HUES6 (cell line): ENCODE measurements around the gene MACROD1.

Source experiments
- H3K27ac ChIP-seq: 2 replicates; pipeline ENCODE4 v1.7.0; 2013; ENCODE audit warnings: low read depth, mild to moderate bottlenecking, low read length, inconsistent platforms
- H3K27me3 ChIP-seq: 2 replicates; pipeline ENCODE4 v1.6.1; 2013; ENCODE audit warnings: low read length; ENCODE audit not compliant: control insufficient read depth, insufficient read depth
- H3K36me3 ChIP-seq: 2 replicates; pipeline ENCODE4 v1.6.1; 2013; ENCODE audit warnings: low read length; ENCODE audit not compliant: control insufficient read depth, insufficient read depth
- H3K4me1 ChIP-seq: 2 replicates; pipeline ENCODE4 v1.6.1; 2013; ENCODE audit warnings: low read length; ENCODE audit not compliant: control insufficient read depth, insufficient read depth
- H3K4me3 ChIP-seq: 2 replicates; pipeline ENCODE4 v1.5.1; 2013; ENCODE audit warnings: low read depth, low read length
- H3K9ac ChIP-seq: one replicate; pipeline ENCODE4 v1.6.1; 2013; ENCODE audit warnings: mild to moderate bottlenecking, low read length
- H3K9me3 ChIP-seq: 2 replicates; pipeline ENCODE4 v1.6.1; 2013; ENCODE audit warnings: low read depth, low read length; ENCODE audit not compliant: control insufficient read depth, insufficient read depth

Gene MACROD1

DNA sequence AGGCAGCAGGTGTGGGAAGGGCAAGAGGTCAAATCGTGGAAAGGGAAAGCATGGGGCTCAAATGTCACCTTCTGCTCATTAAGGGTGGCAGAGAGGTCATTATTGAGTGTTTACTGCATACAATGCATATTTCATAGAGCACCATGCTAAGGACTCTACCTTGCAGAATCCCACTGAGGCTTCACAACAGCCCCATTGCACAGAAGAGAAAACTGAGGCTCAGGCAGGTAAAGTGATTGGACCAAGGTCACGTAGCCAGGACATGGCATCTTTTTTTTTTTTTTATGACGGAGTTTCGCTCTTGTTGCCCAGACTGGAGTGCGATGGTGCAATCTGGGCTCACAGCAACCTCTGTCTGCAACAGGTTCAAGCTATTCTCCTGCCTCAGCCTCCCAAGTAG is 122.4 kb downstream of the MACROD1 start:
- Histone ChIP-seq H3K9ac (no peak overlapping the region), H3K27ac (no peak overlapping the region), H3K27me3 (peaks cover 94% of the 10 kb centered on the region)

DNA sequence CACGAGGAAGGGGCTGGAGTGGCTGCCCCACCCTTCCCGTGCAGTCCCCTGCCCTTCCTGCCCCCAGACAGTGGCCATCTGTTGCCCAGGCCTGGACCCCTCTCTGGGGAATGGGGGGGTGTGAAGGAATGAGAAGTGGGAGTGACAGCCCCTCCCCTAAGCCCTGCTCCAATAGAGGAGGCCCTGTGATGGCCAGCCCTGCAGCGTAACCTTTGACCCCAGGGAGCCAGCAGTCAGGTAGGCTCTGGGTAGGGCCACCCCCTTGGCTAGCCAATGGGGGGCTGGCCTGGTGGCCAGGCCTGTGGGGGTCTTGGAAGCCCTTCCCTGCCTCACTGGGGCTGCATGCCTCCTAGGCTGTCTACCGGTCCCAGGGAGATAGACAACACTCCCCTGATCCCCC is 123.6 kb downstream of the MACROD1 start:
- Histone ChIP-seq H3K4me3 (no peak overlapping the region), H3K27me3 (peaks cover 97% of the 10 kb centered on the region), H3K9ac (no peak overlapping the region), H3K4me1 (peaks cover under 1% of the 10 kb centered on the region; the same call in 1 of the 2 replicates), H3K36me3 (no peaks in the 10 kb centered on the region), H3K27ac (no peak overlapping the region), H3K9me3 (no peaks in the 10 kb centered on the region)

More for the DNA sequence above, 122.4 kb downstream of the MACROD1 start:
- Histone ChIP-seq H3K4me1 (no peaks in the 10 kb centered on the region; the same call in 1 of the 2 replicates), H3K4me3 (no peak overlapping the region), H3K36me3 (no peaks in the 10 kb centered on the region), H3K9me3 (no peaks in the 10 kb centered on the region)

DNA sequence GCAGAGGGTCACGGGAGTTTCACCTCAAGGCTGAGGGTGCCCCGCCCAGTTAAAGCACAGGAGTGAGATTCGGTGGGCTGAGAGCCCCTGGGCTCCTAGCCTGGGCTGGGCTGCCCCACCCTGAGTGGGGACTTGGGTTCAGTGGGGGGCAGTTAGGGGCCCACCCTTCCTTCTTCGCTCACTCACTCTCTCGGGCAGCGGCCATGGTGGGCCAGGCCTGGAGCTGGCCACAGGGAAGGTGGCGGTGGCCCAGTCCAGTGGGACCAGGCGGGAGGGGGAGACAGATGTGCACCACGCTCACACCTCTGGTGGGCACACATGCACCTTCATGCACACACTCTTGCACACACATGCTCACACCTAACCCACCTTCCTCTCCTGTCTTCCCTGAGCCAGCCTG is 124.1 kb downstream of the MACROD1 start:
- Histone ChIP-seq H3K4me1 (peaks cover 5% of the 10 kb centered on the region), H3K9me3 (no peaks in the 10 kb centered on the region), H3K9ac (no peak overlapping the region), H3K36me3 (no peaks in the 10 kb centered on the region), H3K27me3 (peaks cover 97% of the 10 kb centered on the region), H3K27ac (no peak overlapping the region), H3K4me3 (no peak overlapping the region)

DNA sequence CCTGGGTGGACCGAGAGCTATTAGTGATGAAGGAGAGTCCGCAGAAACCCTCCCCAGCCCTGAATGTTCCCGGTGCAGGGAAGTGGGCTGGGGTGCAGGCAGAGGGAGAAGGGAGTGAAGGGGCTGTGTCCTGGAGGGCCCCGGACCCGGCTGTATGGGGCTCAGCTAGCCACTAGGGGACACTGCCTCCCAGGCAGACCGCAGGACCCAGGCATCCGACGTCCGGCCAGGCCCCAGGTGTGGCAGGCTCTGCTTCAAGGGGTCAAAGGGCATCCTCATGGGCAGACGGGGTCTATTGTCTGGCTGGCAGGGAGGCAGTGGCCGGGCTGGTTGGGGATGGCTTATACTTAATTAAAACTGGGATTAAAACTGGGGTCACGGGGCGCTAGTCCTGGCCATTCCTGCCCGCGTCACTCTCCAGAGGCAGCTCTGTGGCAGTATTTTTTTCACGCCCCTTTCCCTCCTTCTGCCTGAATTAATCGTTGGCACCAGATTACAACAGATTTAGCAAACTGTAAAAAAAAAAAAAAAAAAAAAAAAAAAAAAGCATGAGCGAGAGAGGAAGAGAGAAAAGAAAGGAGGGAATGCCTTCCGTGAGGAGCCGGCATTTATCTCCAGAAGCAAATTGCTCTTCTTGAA is 125.1 kb downstream of the MACROD1 start:
- Histone ChIP-seq H3K36me3 (no peaks in the 10 kb centered on the region), H3K4me3 (no peak overlapping the region), H3K27ac (no peak overlapping the region), H3K9me3 (no peaks in the 10 kb centered on the region), H3K4me1 (peaks cover 6% of the 10 kb centered on the region), H3K27me3 (peaks cover 97% of the 10 kb centered on the region), H3K9ac (no peak overlapping the region)

DNA sequence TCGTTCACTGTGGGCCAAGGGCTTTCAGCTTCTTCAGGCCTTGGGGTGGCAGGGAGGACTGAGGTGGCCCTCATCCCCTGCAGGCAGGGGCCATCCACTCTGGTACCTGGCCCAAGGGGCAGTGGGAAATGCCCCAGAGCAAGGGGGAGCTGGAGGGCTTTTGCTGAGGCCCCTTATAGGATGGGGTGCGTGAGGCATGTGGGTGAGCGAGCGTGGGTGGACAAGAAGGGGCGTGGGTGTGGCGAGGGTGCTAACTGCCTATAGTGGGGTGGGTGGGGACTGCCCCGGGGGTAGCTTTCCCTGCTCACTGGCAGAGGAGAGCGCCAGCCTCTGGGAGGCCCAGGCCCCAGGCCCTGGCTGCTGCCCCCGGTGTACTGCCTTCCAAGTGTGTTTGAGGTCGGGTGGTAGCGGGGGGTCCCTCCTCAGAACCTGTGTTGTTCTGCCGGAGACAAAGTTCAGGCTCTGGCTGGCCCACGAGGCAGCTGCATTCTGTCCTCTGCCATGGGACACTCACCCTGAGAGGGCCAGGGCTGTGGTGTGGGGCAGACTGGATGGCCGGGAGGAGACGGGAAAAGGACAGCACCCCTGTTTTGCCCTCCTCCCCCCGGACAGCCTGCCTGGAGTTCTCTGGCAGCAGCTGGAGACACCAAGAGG is 126.8 kb downstream of the MACROD1 start:
- H3K9me3 ChIP-seq = no peaks in the 10 kb centered on the region
- no peak overlapping the region for H3K4me3 ChIP-seq
- H3K27me3 ChIP-seq = peaks cover 93% of the 10 kb centered on the region
- H3K36me3 ChIP-seq = no peaks in the 10 kb centered on the region
- H3K27ac ChIP-seq = no peak overlapping the region
- H3K4me1 ChIP-seq = peaks cover 13% of the 10 kb centered on the region
- no peak overlapping the region for H3K9ac ChIP-seq

DNA sequence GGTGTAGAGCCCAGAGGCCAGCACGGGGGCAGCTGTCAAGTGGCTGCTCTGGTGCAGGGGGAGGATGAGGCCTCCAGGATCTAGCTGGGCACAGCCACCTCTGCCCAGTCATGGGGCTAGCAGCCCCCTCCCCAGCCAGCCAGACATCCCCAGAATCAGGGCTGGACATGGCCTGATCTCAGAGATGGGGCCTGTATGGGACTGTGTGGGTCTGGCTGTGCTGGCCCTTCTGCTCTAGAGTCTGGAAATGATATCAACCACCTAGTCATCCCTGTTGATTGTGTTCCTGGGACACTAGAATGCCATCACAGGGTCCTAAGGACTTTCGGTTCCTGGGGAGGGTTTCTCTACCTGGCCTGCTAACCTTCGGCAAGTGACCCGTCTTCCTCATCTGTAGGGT is 127.4 kb downstream of the MACROD1 start:
- Histone ChIP-seq H3K27ac (no peak overlapping the region), H3K9me3 (no peaks in the 10 kb centered on the region), H3K4me3 (no peak overlapping the region), H3K9ac (no peak overlapping the region), H3K27me3 (peaks cover 94% of the 10 kb centered on the region), H3K36me3 (no peaks in the 10 kb centered on the region), H3K4me1 (peaks cover 13% of the 10 kb centered on the region)

DNA sequence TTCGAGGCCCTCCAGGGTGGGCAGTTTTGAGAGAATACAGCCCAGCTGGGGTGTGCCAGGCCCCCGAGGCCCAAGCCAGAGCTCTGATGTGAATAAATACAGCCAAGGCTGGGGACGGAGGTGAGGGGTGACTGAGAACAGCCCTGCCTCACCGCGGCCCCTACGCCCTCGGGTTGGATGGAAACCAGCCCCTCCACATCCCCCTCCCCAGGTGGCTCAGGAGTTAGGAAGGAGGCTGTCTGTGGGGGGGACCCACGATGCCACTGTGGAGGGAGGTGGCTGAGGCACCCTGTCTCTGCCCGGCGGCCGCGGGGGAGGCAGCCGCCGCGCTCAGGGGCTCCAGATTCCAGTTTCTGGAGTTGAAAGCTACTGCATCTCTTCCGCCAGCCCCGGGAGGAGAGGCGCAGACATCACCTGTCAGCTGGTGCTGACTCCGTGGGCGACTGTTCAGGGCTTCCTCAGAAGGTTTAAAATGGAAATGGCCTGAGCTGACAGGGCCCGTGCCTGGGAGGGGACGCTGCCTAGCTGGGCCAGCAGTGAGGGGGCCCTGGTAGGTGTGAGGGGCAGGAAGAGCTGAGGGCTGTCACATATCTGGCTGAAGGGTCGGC is 128.8 kb downstream of the MACROD1 start:
- H3K4me3 ChIP-seq = peak overlapping the region; percentile 58
- peaks cover 93% of the 10 kb centered on the region for H3K27me3 ChIP-seq

DNA sequence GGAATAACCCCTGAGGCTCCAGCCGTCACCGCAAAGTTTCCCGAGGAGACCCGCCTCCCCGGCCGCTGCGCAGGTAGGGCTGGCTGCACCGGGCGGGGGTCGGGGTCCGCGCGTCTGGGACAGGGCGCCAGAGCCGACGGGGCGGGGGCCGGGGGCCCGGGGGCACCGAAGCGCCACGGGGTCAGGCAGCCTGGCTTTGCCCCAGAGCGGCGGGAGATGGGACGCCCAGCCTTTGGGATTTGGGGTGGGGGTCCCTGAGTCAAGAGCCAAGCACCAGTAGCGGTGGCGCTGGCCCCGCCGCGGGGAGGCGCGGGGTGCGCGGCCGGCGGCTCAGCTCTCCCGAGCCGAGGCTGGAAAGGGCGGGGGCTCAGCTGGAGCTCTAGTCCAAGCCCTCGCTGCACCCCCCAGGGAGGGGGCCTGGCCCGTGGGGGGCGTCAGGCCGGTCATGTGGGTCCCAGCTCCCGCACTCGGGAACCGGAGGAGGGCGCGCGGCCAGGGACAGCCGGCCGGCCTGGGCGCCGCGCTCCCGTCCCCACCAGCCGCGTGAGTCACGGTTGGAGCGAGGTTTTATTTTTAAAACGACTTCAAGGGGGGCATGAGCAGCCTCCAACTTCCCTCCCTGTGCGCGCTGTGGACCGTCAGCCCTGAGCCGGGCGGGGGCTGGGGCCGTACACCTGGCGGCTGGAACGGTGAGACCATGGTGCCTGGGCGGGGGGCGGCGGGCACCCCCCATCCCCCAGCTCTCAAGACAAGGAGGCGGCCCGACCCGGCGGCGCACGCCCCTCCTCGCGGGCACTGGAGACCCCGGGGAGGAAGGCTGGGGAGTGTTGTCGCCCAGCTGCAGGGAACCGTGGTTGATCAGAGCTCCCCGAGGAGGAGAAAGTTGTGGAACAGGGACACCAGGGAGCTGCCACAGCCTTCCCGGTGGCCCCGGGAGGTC is 129.6 kb downstream of the MACROD1 start:
- H3K9me3 ChIP-seq = no peaks in the 10 kb centered on the region
- peak overlapping the region; percentile 6 for H3K9ac ChIP-seq
- peaks cover 93% of the 10 kb centered on the region for H3K27me3 ChIP-seq
- no peak overlapping the region for H3K27ac ChIP-seq
- H3K4me3 ChIP-seq = peak overlapping the region; percentile 58
- no peaks in the 10 kb centered on the region for H3K36me3 ChIP-seq
- H3K4me1 ChIP-seq = peaks cover 13% of the 10 kb centered on the region

More for the DNA sequence above, 128.8 kb downstream of the MACROD1 start:
- no peaks in the 10 kb centered on the region for H3K36me3 ChIP-seq
- H3K9me3 ChIP-seq = no peaks in the 10 kb centered on the region
- H3K4me1 ChIP-seq = peaks cover 13% of the 10 kb centered on the region
- no peak overlapping the region for H3K9ac ChIP-seq
- no peak overlapping the region for H3K27ac ChIP-seq

DNA sequence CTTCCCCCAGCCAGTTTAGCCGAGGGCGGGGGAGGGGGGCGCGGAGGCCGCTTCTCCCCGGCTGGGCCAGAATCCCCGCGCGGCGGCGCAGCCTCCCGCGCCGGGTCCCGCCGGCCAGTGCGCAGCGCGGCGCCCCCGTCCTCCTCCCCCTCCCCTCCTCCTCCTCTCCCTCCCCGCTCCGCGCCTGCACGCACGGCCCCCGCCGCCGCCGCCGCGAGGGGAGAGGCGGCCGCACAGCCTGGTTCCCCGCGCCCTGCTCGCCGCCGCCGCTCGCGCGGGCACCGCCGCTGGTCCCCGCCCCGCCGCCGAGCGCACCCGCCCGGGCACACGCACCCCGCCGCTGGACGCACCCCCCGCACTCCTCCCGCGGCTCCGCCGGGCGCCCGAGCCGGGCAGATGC is 130.3 kb downstream of the MACROD1 start, which contains the start of gene FLRT1:
FLRT1 (plus strand) TSS at position 356 of the 400 bp plus-strand sequence. CDS start 80,337 bp downstream, outside the sequence.
- H3K4me3 ChIP-seq = peak within 1 kb of the TSS; percentile 58
- no peaks in the 10 kb centered on the region for H3K9me3 ChIP-seq
- peaks cover 96% of the 10 kb centered on the region for H3K27me3 ChIP-seq

DNA sequence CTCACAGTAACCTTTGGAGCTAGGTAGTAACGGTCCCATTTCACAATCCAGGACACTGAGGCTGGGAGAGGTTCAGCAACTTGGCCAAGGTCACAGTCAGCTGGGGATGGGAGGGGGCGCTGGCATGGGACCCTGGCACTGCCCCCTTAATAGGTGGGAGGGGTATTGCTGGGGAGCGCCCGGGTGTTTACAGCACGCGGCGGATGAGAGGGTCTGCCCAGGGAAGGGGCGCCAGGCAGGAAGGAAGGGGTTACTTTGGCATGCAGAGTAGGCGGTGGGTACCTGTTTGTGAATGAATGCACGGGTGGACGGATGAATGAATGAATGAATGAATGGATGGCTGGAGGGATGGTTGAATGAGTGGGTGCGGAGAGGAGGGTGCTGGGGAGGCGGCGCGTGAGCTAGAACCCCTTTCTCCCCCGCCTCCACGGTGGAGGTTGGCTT is 130.8 kb downstream of the MACROD1 start:
- H3K4me3 ChIP-seq = peak overlapping the region; percentile 45
- H3K27ac ChIP-seq = no peak overlapping the region
- H3K9me3 ChIP-seq = no peaks in the 10 kb centered on the region
- peaks cover 13% of the 10 kb centered on the region for H3K4me1 ChIP-seq
- no peaks in the 10 kb centered on the region for H3K36me3 ChIP-seq
- H3K27me3 ChIP-seq = peaks cover 96% of the 10 kb centered on the region
- H3K9ac ChIP-seq = no peak overlapping the region

More for the DNA sequence above, 130.3 kb downstream of the MACROD1 start, which contains the start of gene FLRT1:
- Histone ChIP-seq H3K36me3 (no peaks in the 10 kb centered on the region), H3K27ac (no peak within 1 kb of the TSS), H3K4me1 (peaks cover 13% of the 10 kb centered on the region), H3K9ac (peak within 1 kb of the TSS; percentile 6)
